Measurements from ENCODE around the gene RBMS1.

GRCh38 chr2:160538559-160539355 lies 45.1 kb upstream of the RBMS1 start:
- TF ChIP-seq POLR2AphosphoS5 (IDR thresholded peaks at IDR 0.05), result no peak
- no peak for TF ChIP-seq CTCF (IDR thresholded peaks at IDR 0.05)
